HEK293 (cell line): ENCODE results near the gene TMED7.

Experiments used
- ZNF138 ChIP-seq: fragments of 450-650 bp; formaldehyde crosslinking; IDR thresholded peaks from 2 replicates; pipeline ENCODE4 v1.5.1; 2016; ENCODE audit warnings: missing biosample characterization, missing genetic modification characterization, borderline replicate concordance
- TF ChIP-seq, protein P1 (sequence below): fragments of 450-650 bp; formaldehyde crosslinking; IDR thresholded peaks from 2 replicates; pipeline ENCODE4 v1.5.1; 2016; ENCODE audit warnings: missing biosample characterization, missing genetic modification characterization

DNA sequence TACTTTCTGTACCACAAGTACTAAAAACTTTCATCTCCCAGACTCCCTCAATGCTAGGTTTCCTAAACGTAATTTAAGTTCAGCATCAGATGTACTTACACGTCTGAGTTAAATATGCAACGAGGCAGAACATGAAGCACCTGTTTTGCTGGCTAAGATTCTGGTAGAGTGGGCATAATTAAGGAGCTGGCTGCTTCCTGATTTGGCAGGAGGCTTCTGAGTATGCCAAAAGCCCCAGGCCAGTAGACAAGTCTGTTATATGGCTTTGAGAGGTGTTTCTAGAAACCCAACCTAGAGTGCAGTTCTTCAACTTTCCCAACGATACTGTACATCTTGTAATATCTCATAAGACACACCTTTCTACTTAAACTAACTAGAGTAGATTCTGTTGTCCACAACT, 37.2 kb downstream of the TMED7 start:
- TF ChIP-seq, protein P1, sequence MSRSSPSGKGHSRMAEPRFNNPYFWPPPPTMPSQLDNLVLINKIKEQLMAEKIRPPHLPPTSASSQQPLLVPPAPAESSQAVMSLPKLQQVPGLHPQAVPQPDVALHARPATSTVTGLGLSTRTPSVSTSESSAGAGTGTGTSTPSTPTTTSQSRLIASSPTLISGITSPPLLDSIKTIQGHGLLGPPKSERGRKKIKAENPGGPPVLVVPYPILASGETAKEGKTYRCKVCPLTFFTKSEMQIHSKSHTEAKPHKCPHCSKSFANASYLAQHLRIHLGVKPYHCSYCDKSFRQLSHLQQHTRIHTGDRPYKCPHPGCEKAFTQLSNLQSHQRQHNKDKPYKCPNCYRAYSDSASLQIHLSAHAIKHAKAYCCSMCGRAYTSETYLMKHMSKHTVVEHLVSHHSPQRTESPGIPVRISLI (tag by site-specific recombination): no peak
- no peak for TF ChIP-seq ZNF138 (tag by site-specific recombination)
